ENCODE results near the gene CRELD2.
A peak's percentile ranks its signal among the peaks of the same experiment; 100 is the strongest.

GRCh38 chr22:49959782-49960158, 41.3 kb downstream of the CRELD2 start:
- TF ChIP-seq, protein P1, sequence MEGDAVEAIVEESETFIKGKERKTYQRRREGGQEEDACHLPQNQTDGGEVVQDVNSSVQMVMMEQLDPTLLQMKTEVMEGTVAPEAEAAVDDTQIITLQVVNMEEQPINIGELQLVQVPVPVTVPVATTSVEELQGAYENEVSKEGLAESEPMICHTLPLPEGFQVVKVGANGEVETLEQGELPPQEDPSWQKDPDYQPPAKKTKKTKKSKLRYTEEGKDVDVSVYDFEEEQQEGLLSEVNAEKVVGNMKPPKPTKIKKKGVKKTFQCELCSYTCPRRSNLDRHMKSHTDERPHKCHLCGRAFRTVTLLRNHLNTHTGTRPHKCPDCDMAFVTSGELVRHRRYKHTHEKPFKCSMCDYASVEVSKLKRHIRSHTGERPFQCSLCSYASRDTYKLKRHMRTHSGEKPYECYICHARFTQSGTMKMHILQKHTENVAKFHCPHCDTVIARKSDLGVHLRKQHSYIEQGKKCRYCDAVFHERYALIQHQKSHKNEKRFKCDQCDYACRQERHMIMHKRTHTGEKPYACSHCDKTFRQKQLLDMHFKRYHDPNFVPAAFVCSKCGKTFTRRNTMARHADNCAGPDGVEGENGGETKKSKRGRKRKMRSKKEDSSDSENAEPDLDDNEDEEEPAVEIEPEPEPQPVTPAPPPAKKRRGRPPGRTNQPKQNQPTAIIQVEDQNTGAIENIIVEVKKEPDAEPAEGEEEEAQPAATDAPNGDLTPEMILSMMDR (IDR thresholded peaks at IDR 0.05), result peak in 1 of 5 experiments; percentile 20
- TF ChIP-seq EP300 (IDR thresholded peaks at IDR 0.05), result no peak

Measured in tibial nerve (tissue), 4 donors.